Ramos (cell line): ENCODE measurements around the gene B3GNT3.

Experiments used
- in situ Hi-C: fragments of 300-500 bp; cut with MboI; formaldehyde crosslinking; loops from one replicate; pipeline ENCODE4 v1.14.3; 2022; ENCODE audit warnings: low sequenced_read_pairs; ENCODE audit not compliant: unreplicated experiment

Gene B3GNT3

GRCh38 chr19:17854061-17854460 is 59.1 kb downstream of the B3GNT3 start:
- in situ Hi-C loops: loop anchor here (10.0 kb wide), 1 partner anchor 149 kb away; no protein-coding TSS in a partner anchor

DNA sequence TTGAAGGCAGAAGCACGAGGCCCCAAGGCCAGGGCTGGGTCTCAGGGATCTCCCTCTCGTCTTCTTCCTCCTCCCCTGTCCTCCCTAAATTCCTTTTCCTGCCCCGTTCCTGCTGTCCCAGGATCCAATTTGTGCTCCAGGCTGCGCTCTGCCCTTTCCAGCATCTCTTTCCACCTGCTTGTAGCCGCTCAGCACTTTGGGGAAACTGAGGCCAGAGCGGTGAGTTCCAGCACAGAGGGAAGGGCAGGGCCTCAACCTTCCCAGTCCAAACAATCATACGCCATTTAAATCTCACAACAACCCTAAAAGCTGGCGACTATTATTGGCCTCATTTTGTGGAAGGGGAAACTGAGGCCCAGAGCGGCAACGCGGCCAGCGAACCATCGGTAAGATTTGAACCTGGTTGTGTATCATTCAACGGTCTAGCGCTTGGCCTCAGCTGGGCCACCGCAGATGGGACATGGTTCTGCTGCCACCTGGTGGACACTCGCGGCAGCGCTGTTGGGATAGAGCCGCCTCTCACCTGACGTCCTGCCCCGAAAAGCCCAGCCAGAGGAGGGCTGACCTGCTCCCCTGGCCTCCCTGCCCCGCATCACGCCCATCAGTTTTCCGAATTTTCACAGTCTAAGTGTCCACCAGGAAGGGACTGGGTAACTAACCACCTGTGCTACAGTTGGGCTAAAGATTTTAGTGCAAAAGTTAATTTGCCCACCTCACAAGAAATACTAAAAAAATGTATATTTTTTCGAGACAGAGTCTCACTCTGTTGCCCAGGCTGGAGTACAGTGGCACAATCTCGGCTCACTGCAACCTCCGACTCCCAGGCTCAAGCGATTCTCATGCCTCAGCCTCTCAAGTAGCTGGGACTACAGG is 60.6 kb downstream of the B3GNT3 start:
- in situ Hi-C loops: loop anchor here (10.0 kb wide), 1 partner anchor 151 kb away; no protein-coding TSS in a partner anchor

- in situ Hi-C loops: loop anchor here (10.0 kb wide), 2 partner anchors 135 to 155 kb away; no protein-coding TSS in a partner anchor
Measured at GRCh38 chr19:17859533-17860330, 64.8 kb downstream of the B3GNT3 start, which contains the start of gene RPL18A. Gene RPL18A (plus strand): TSS chr19:17859910. CDS start chr19:17859957, 47 bp downstream.

GRCh38 chr19:17860331-17860992 is 65.5 kb downstream of the B3GNT3 start:
- in situ Hi-C loops: loop anchor here (10.0 kb wide), 1 partner anchor 134 kb away; no protein-coding TSS in a partner anchor

DNA sequence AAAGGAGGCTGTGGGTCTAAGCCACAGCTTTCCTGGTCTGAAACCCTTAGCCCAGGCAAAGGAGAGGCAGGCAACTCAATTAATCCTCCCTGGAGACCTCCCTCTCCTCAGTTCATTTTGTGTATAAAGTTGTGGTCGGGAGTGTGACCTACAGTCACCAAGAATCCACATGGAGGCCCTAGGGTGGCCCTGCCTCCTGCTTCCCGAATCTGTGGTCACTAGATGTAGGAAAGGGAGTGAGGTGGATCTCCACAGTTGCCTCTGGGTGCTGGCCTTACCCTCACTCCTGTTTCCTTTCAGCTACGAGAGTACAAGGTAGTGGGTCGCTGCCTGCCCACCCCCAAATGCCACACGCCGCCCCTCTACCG is 66.0 kb downstream of the B3GNT3 start:
- in situ Hi-C loops: loop anchor here (10.0 kb wide), 1 partner anchor 134 kb away; no protein-coding TSS in a partner anchor

- in situ Hi-C loops: loop anchor here (10.0 kb wide), 1 partner anchor 133 kb away; no protein-coding TSS in a partner anchor
Measured at GRCh38 chr19:17861542-17862402, 66.8 kb downstream of the B3GNT3 start.

DNA sequence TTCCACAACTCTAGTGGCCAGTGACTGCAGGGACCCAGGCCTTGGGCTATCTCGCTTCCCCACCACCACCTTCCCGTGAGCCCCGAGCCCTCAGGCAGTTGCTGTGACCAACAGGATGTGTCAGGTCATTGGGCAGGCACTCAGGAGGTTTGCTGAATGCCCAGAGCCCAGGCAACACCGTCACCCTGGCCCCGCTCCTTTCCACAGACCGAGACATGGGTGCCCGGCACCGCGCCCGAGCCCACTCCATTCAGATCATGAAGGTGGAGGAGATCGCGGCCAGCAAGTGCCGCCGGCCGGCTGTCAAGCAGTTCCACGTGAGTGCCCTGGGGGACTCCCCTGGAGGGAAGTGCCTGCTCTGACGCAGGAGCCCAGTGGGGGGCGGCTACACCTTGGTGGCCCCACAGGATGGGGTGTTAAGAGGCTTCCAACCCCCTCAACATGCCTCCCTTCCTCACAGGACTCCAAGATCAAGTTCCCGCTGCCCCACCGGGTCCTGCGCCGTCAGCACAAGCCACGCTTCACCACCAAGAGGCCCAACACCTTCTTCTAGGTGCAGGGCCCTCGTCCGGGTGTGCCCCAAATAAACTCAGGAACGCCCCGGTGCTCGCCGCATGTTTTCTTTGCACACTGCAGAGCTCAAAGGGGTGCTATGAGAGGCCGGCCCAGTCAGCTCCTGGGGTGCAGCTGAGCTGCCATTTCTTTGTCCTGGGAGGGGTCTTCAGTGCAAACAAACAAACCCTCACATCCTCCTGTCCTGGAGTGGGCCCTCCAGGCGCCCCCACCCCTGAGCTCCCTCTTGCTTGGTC is 68.0 kb downstream of the B3GNT3 start:
- in situ Hi-C loops: loop anchor here (10.0 kb wide), 1 partner anchor 132 kb away; no protein-coding TSS in a partner anchor
